Uterus (tissue), 2 donors: ENCODE results near the gene PARD3.

Experiments used
- CTCF ChIP-seq, 4 experiments: fragments of 200-600 bp in 2 of 4; fragments of 450-650 bp in 2 of 4; sonication (generic) in 2 of 4; IDR thresholded peaks; one replicate each; pipeline ENCODE4 v1.5.1; 2016 to 2019; ENCODE audit warnings: antibody characterized with exemption in 4 of 4, mild to moderate bottlenecking in 2 of 4, moderate library complexity in 1 of 4
- POLR2A ChIP-seq, 2 donors: fragments of 450-650 bp; IDR thresholded peaks; one replicate each; pipeline ENCODE4 v1.6.1; 2016; ENCODE audit warnings: antibody characterized with exemption in 2 of 2, mild to moderate bottlenecking in 1 of 2, moderate library complexity in 1 of 2

DNA sequence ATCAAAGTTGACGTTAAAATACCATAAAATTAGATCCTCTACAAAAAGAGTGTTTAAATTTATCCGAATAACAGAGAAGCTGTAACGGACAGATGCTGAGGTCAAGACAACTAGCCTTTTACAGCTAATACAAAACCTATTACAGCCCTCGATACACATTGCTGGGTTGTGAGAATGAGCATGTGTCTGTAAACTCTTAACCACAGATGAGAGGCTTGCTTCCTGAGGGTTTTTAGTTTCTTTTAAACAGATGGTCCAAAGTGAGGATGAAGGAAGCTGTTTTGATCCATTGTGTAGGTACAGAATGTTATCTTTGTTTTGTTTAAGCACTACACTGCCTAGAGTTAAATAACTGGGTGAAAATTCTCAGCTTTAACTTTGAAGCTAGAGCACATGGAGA lies 578.2 kb downstream of the PARD3 start:
- TF ChIP-seq CTCF (IDR thresholded peaks at IDR 0.05) (no peak), POLR2A (IDR thresholded peaks at IDR 0.05) (no peak)
